Esophagus (tissue), 2 donors: Measurements from ENCODE around the gene BRICD5. TPM values are rescaled to one million over a fixed set of nuclear protein-coding genes. Genes with fewer than 3 reads are reported as not detected.

Experiments used
- H3K27ac ChIP-seq, 2 donors: one replicate each; pipeline ENCODE4 v1.5.1; 2013; ENCODE audit warnings: low read depth in 2 of 2, mild to moderate bottlenecking in 2 of 2, inconsistent platforms in 1 of 2, low read length in 1 of 2, moderate library complexity in 1 of 2
- H3K27me3 ChIP-seq, 2 donors: one replicate each; pipeline ENCODE4 v1.6.1; 2013; ENCODE audit warnings: low read length in 2 of 2, control low read depth in 1 of 2, mild to moderate bottlenecking in 1 of 2; ENCODE audit not compliant: insufficient read depth in 2 of 2, control insufficient read depth in 1 of 2
- H3K36me3 ChIP-seq, 2 donors: one replicate each; pipeline ENCODE4 v1.6.1; 2013; ENCODE audit warnings: low read length in 1 of 2; ENCODE audit not compliant: control insufficient read depth in 2 of 2, insufficient read depth in 2 of 2
- H3K4me1 ChIP-seq, 2 donors: one replicate each; pipeline ENCODE4 v1.6.1; 2013; ENCODE audit warnings: low read length in 1 of 2; ENCODE audit not compliant: control insufficient read depth in 2 of 2, insufficient read depth in 2 of 2
- H3K4me3 ChIP-seq, 2 donors: one replicate each; pipeline ENCODE4 v1.5.1; 2013; ENCODE audit warnings: low read length in 2 of 2, mild to moderate bottlenecking in 2 of 2, low read depth in 1 of 2, moderate library complexity in 1 of 2
- H3K9me3 ChIP-seq, 2 donors: one replicate each; pipeline ENCODE4 v1.6.1; 2013; ENCODE audit warnings: mild to moderate bottlenecking in 2 of 2, low read depth in 1 of 2, low read length in 1 of 2, moderate library complexity in 1 of 2; ENCODE audit not compliant: control insufficient read depth in 2 of 2, insufficient read depth in 1 of 2
- WGBS, 2 donors: extraction: QIAGEN DNeasy Blood & Tissue Kit; methylation state at CpG; one replicate each; pipeline ENCODE4 v1.1.7; 2013; 5-methylcytosine and 5-hydroxymethylcytosine counted together
- polyA plus RNA-seq, 2 donors: library from polyadenylated mRNA; stranded (reverse); fragments of 200-250 nt; gene quantifications; one replicate each; pipeline ENCODE4 v1.2.3, GENCODE V29; 2013
- donor health status: healthy with polysubstance abuse.
- donor health status: Bipolar disorder and iron deficiency.

Gene BRICD5
- polyA plus RNA-seq, 2 donors, result 3.6 to 4.6 TPM

- 62 to 64% methylated on average over 15 of the region's 15 CpGs for WGBS, 2 donors
- Histone ChIP-seq H3K27ac (no peak overlapping the region), H3K36me3 (peaks cover 7 to 37% of the 10 kb centered on the region in 2 donors), H3K27me3 (peaks cover 0 to 10% of the 10 kb centered on the region in 2 donors), H3K9me3 (no peaks in the 10 kb centered on the region), H3K4me1 (peaks cover 6 to 23% of the 10 kb centered on the region in 2 donors), H3K4me3 (no peak overlapping the region)
Observed at GRCh38 chr16:2238838-2239675, 28.4 kb upstream of the BRICD5 start.

- H3K9me3 ChIP-seq, result no peaks in the 10 kb centered on the region
- peaks cover 0 to 10% of the 10 kb centered on the region in 2 donors for H3K27me3 ChIP-seq
- WGBS, 2 donors, result 54% methylated on average over 18 of the region's 18 CpGs
- no peak overlapping the region for H3K4me3 ChIP-seq
- peaks cover 9 to 38% of the 10 kb centered on the region in 2 donors for H3K36me3 ChIP-seq
- peaks cover 6 to 23% of the 10 kb centered on the region in 2 donors for H3K4me1 ChIP-seq
- H3K27ac ChIP-seq, result no peak overlapping the region
Observed at GRCh38 chr16:2238150-2238837, 27.6 kb upstream of the BRICD5 start.

GRCh38 chr16:2237493-2238149 lies 27.0 kb upstream of the BRICD5 start:
- Histone ChIP-seq H3K27me3 (peaks cover 0 to 10% of the 10 kb centered on the region in 2 donors), H3K27ac (no peak overlapping the region), H3K4me3 (no peak overlapping the region), H3K4me1 (peaks cover 6 to 23% of the 10 kb centered on the region in 2 donors), H3K36me3 (peaks cover 12 to 38% of the 10 kb centered on the region in 2 donors), H3K9me3 (no peaks in the 10 kb centered on the region)
- 16 to 19% methylated on average over 56 to 65 of the region's 65 CpGs for WGBS, 2 donors

- H3K36me3 ChIP-seq, result peaks cover 15 to 41% of the 10 kb centered on the region in 2 donors
- peaks cover 0 to 10% of the 10 kb centered on the region in 2 donors for H3K27me3 ChIP-seq
- H3K9me3 ChIP-seq, result no peaks in the 10 kb centered on the region
- H3K4me1 ChIP-seq, result peaks cover 6 to 23% of the 10 kb centered on the region in 2 donors
- no peak overlapping the region for H3K27ac ChIP-seq
- WGBS, 2 donors, result 6 to 8% methylated on average over 34 to 40 of the region's 40 CpGs
- peak overlapping the region in 1 of 2 donors; percentile 13 for H3K4me3 ChIP-seq
Observed at GRCh38 chr16:2237102-2237482, 26.4 kb upstream of the BRICD5 start.

- H3K4me3 ChIP-seq, result peak within 1 kb of the TSS in 1 of 2 donors; percentile 13
- WGBS, 2 donors, result 5 to 9% methylated on average over 61 to 64 of the region's 64 CpGs
- peaks cover 15 to 47% of the 10 kb centered on the region in 2 donors for H3K36me3 ChIP-seq
- H3K27ac ChIP-seq, result no peak within 1 kb of the TSS
- H3K4me1 ChIP-seq, result peaks cover 6 to 25% of the 10 kb centered on the region in 2 donors
- no peaks in the 10 kb centered on the region for H3K9me3 ChIP-seq
- H3K27me3 ChIP-seq, result peaks cover 0 to 10% of the 10 kb centered on the region in 2 donors
Observed at GRCh38 chr16:2236337-2237101, 25.9 kb upstream of the BRICD5 start, which contains the start of gene DNASE1L2. Gene DNASE1L2 (plus strand): TSS chr16:2236444. CDS start chr16:2236817, 373 bp downstream.

GRCh38 chr16:2235695-2236336 lies 25.2 kb upstream of the BRICD5 start:
- Histone ChIP-seq H3K4me3 (no peak overlapping the region), H3K36me3 (peaks cover 15 to 53% of the 10 kb centered on the region in 2 donors), H3K27ac (no peak overlapping the region), H3K9me3 (no peaks in the 10 kb centered on the region), H3K4me1 (peaks cover 6 to 32% of the 10 kb centered on the region in 2 donors), H3K27me3 (peaks cover 0 to 10% of the 10 kb centered on the region in 2 donors)
- 51 to 63% methylated on average over 19 of the region's 19 CpGs for WGBS, 2 donors

- Histone ChIP-seq H3K4me3 (no peak overlapping the region), H3K27ac (no peak overlapping the region), H3K9me3 (no peaks in the 10 kb centered on the region), H3K36me3 (peaks cover 15 to 57% of the 10 kb centered on the region in 2 donors), H3K27me3 (peaks cover 0 to 10% of the 10 kb centered on the region in 2 donors), H3K4me1 (peaks cover 6 to 32% of the 10 kb centered on the region in 2 donors)
- 94 to 95% methylated on average over 28 of the region's 28 CpGs for WGBS, 2 donors
Observed at GRCh38 chr16:2235234-2235651, 24.6 kb upstream of the BRICD5 start.

- peaks cover 0 to 10% of the 10 kb centered on the region in 2 donors for H3K27me3 ChIP-seq
- no peaks in the 10 kb centered on the region for H3K9me3 ChIP-seq
- WGBS, 2 donors, result 91 to 93% methylated on average over 15 to 18 of the region's 18 CpGs
- H3K36me3 ChIP-seq, result peaks cover 15 to 59% of the 10 kb centered on the region in 2 donors
- H3K27ac ChIP-seq, result no peak overlapping the region
- H3K4me3 ChIP-seq, result no peak overlapping the region
- peaks cover 6 to 32% of the 10 kb centered on the region in 2 donors for H3K4me1 ChIP-seq
Observed at GRCh38 chr16:2234813-2235170, 24.1 kb upstream of the BRICD5 start.
